Left lung (tissue), 10 donors: Measurements from ENCODE around the gene MCF2L. TPM values are rescaled to one million over a fixed set of nuclear protein-coding genes. Genes with fewer than 3 reads are reported as not detected.
A peak's percentile ranks its signal among the peaks of the same experiment; 100 is the strongest.

Experiments used
- ATAC-seq: fragments of 200-7000 bp; cut with Tn5 transposase; one replicate; pipeline ENCODE4 v1.9.1; 2020; ENCODE audit warnings: moderate library complexity
- DNase-seq, 4 donors: peaks; one replicate each; pipeline ENCODE4 v3.0.0-alpha.2; 2013 to 2020
- H3K27ac ChIP-seq, 2 donors: fragments of 200-600 bp; sonication (generic) in 1 of 2; one replicate each; pipeline versions ENCODE4 v1.5.0 to v1.8.0; 2020 to 2021
- H3K27me3 ChIP-seq, 2 donors: fragments of 200-600 bp; sonication (generic) in 1 of 2; one replicate each; pipeline versions ENCODE4 v1.5.0 to v1.8.0; 2020 to 2021
- H3K36me3 ChIP-seq, 2 donors: fragments of 200-600 bp; sonication (generic) in 1 of 2; one replicate each; pipeline versions ENCODE4 v1.5.0 to v1.8.0; 2020 to 2021
- H3K4me1 ChIP-seq, 2 donors: fragments of 200-600 bp; one replicate each; pipeline ENCODE4 v1.8.0; 2021
- H3K4me3 ChIP-seq, 2 donors: fragments of 200-600 bp; sonication (generic) in 1 of 2; one replicate each; pipeline versions ENCODE4 v1.5.0 to v1.8.0; 2020 to 2021; ENCODE audit warnings: mild to moderate bottlenecking in 1 of 2
- H3K9me3 ChIP-seq, 2 donors: fragments of 200-600 bp; sonication (generic) in 1 of 2; one replicate each; pipeline versions ENCODE4 v1.5.0 to v1.8.0; 2020 to 2021
- CTCF ChIP-seq, 2 donors: fragments of 200-600 bp; sonication (generic) in 1 of 2; IDR thresholded peaks; one replicate each; pipeline versions ENCODE4 v1.5.0 to v1.8.0; 2021; ENCODE audit warnings: antibody characterized with exemption in 2 of 2
- intact Hi-C, 2 donors: fragments of 100-400 bp; cut with DNase I; formaldehyde crosslinking; loops; one replicate each; pipeline versions ENCODE4 v1.11.2 to v1.14.2; 2022
- polyA plus RNA-seq, 6 donors: library from polyadenylated mRNA; unstranded; fragments of 120-200 nt; gene quantifications; one replicate each; pipeline ENCODE4 v1.2.1, GENCODE V29; 2013; ENCODE audit not compliant: insufficient read length in 6 of 6
- total RNA-seq, 2 donors: library from RNA; stranded (reverse); fragmentation: NEBNext Ultra II Directional; extraction: Animal tissue kit (Norgen Biotek cat#: 25700); gene quantifications; one replicate each; pipeline ENCODE4 v1.2.1, GENCODE V29; 2021
- donor health status: DM: no; HTN: yes; CAD: no.
- donor health status: DM: no; HTN: no; CAD: no.

MCF2L gene
- total and polyA plus RNA-seq, 8 donors = 22.2 to 39.5 (median 33.7) TPM

GRCh38 chr13:113124211-113124970 lies 155.4 kb downstream of the MCF2L start:
- DNase-seq (no peak), ATAC-seq (no peak)
- no peaks in the 10 kb centered on the region for H3K36me3 ChIP-seq
- peaks cover 0 to 12% of the 10 kb centered on the region in 2 donors for H3K27me3 ChIP-seq
- H3K4me3 ChIP-seq = no peak overlapping the region
- TF ChIP-seq CTCF (IDR thresholded peaks at IDR 0.05) = no peak
- H3K27ac ChIP-seq = no peak overlapping the region
- no peaks in the 10 kb centered on the region for H3K4me1 ChIP-seq
- H3K9me3 ChIP-seq = no peaks in the 10 kb centered on the region
- intact Hi-C loops = no loop called here

GRCh38 chr13:113125506-113126264 lies 156.7 kb downstream of the MCF2L start:
- H3K36me3 ChIP-seq = no peaks in the 10 kb centered on the region
- DNase-seq (peak in 2 of 4 donors; percentile 24 to 33), ATAC-seq (no peak)
- H3K4me1 ChIP-seq = no peaks in the 10 kb centered on the region
- H3K27ac ChIP-seq = no peak overlapping the region
- H3K4me3 ChIP-seq = no peak overlapping the region
- TF ChIP-seq CTCF (IDR thresholded peaks at IDR 0.05) = no peak
- intact Hi-C loops = no loop called here
- H3K9me3 ChIP-seq = no peaks in the 10 kb centered on the region
- H3K27me3 ChIP-seq = peaks cover 0 to 25% of the 10 kb centered on the region in 2 donors

GRCh38 chr13:113126265-113127150 lies 157.5 kb downstream of the MCF2L start:
- intact Hi-C loops = no loop called here
- DNase-seq (peak in 1 of 4 donors; percentile 18), ATAC-seq (no peak)
- Histone ChIP-seq H3K4me1 (no peaks in the 10 kb centered on the region), H3K4me3 (no peak overlapping the region), H3K9me3 (no peaks in the 10 kb centered on the region), H3K27me3 (peaks cover 0 to 34% of the 10 kb centered on the region in 2 donors), H3K27ac (no peak overlapping the region), H3K36me3 (no peaks in the 10 kb centered on the region)
- TF ChIP-seq CTCF (IDR thresholded peaks at IDR 0.05) = no peak

- TF ChIP-seq CTCF (IDR thresholded peaks at IDR 0.05) = no peak
- Histone ChIP-seq H3K9me3 (no peaks in the 10 kb centered on the region), H3K4me3 (peak overlapping the region in 1 of 2 donors; percentile 16), H3K27ac (no peak overlapping the region), H3K4me1 (no peaks in the 10 kb centered on the region), H3K27me3 (peaks cover 3 to 36% of the 10 kb centered on the region in 2 donors), H3K36me3 (no peaks in the 10 kb centered on the region)
- ATAC-seq = no peak
- peak in 1 of 4 donors; percentile 69 for DNase-seq
- intact Hi-C loops = no loop called here
Measured at GRCh38 chr13:113129480-113129879, 160.5 kb downstream of the MCF2L start.
